ENCODE measurements around the gene MIOX. TPM values are rescaled to one million over a fixed set of nuclear protein-coding genes. Genes with fewer than 3 reads are reported as not detected.

MIOX gene
- total and polyA plus RNA-seq, 2 of the 13 experiments (the other 11 are each of a cell fraction or from before 2014, with no cell fraction given), result 1.5 to 2.9 TPM

GRCh38 chr22:50474710-50475651 lies 11.7 kb upstream of the MIOX start, which contains the start of gene SBF1 (continued):
- no peak for TF ChIP-seq ZBTB2 (CRISPR knock-in tag; IDR thresholded peaks at IDR 0.05; ENCODE audit: low read depth)
- TF ChIP-seq SATB2 (CRISPR knock-in tag; IDR thresholded peaks at IDR 0.05), result no peak
- TF ChIP-seq ZHX2 (IDR thresholded peaks at IDR 0.05; ENCODE audit: low read depth), result no peak
- TF ChIP-seq ZHX2 (CRISPR knock-in tag; IDR thresholded peaks at IDR 0.05; ENCODE audit: borderline replicate concordance), result no peak
- TF ChIP-seq GZF1 (CRISPR knock-in tag; IDR thresholded peaks at IDR 0.05), result no peak
- TF ChIP-seq ZNF414 (CRISPR knock-in tag; IDR thresholded peaks at IDR 0.05), result no peak
- no peak for TF ChIP-seq FOXA1 (IDR thresholded peaks at IDR 0.05)
- no peak for TF ChIP-seq FOXA1 (CRISPR knock-in tag; IDR thresholded peaks at IDR 0.05)
- TF ChIP-seq HIC2 (CRISPR knock-in tag; IDR thresholded peaks at IDR 0.05; ENCODE audit: low read depth), result peak; percentile 54; the same call in 1 of the 2 replicates
- TF ChIP-seq NRL (CRISPR knock-in tag; IDR thresholded peaks at IDR 0.05; ENCODE audit: borderline replicate concordance), result peak; percentile 18; the same call in 1 of the 2 replicates
- no peak for TF ChIP-seq ZBTB1 (CRISPR knock-in tag; IDR thresholded peaks at IDR 0.05; ENCODE audit: borderline replicate concordance)
- TF ChIP-seq ZNF431 (CRISPR knock-in tag; IDR thresholded peaks at IDR 0.05; ENCODE audit: borderline replicate concordance, low read depth), result no peak
- TF ChIP-seq HES4 (CRISPR knock-in tag; IDR thresholded peaks at IDR 0.05; ENCODE audit: borderline replicate concordance), result no peak
- no peak for TF ChIP-seq EEA1 (CRISPR knock-in tag; IDR thresholded peaks at IDR 0.05; ENCODE audit: borderline replicate concordance)
- TF ChIP-seq RAD51 (IDR thresholded peaks at IDR 0.05; ENCODE audit: borderline replicate concordance), result no peak
- no peak for TF ChIP-seq SP1 (IDR thresholded peaks at IDR 0.05)
- TF ChIP-seq SP1 (CRISPR knock-in tag; IDR thresholded peaks at IDR 0.05), result peak; percentile 85
